Parathyroid adenoma (tissue), 2 donors: ENCODE data around the gene PRX.

Experiments
- H2AFZ ChIP-seq: fragments of 300-600 bp; sonication (generic); one replicate; pipeline ENCODE4 v1.7.0; 2017; ENCODE audit warnings: antibody characterized with exemption, mild to moderate bottlenecking
- H3K27ac ChIP-seq: fragments of 300-600 bp; sonication (generic); one replicate; pipeline ENCODE4 v1.7.0; 2017
- H3K27me3 ChIP-seq: fragments of 300-600 bp; sonication (generic); one replicate; pipeline ENCODE4 v1.7.0; 2017; ENCODE audit warnings: low read length; ENCODE audit not compliant: control insufficient read depth, insufficient read depth
- H3K36me3 ChIP-seq: fragments of 300-600 bp; sonication (generic); one replicate; pipeline ENCODE4 v1.7.0; 2017; ENCODE audit warnings: low read length; ENCODE audit not compliant: control insufficient read depth, insufficient read depth
- H3K4me1 ChIP-seq: fragments of 300-600 bp; sonication (generic); one replicate; pipeline ENCODE4 v1.7.0; 2017; ENCODE audit warnings: control low read depth
- H3K4me2 ChIP-seq: fragments of 300-600 bp; sonication (generic); one replicate; pipeline ENCODE4 v1.7.0; 2017; ENCODE audit warnings: low read length
- H3K4me3 ChIP-seq: fragments of 300-600 bp; sonication (generic); one replicate; pipeline ENCODE4 v1.7.0; 2017; ENCODE audit warnings: low read depth, low read length
- H3K79me2 ChIP-seq: fragments of 300-600 bp; sonication (generic); one replicate; pipeline ENCODE4 v1.7.0; 2017; ENCODE audit warnings: control low read depth
- H3K9ac ChIP-seq: fragments of 300-600 bp; sonication (generic); one replicate; pipeline ENCODE4 v1.7.0; 2017; ENCODE audit warnings: mild to moderate bottlenecking
- H3K9me3 ChIP-seq: fragments of 300-600 bp; sonication (generic); one replicate; pipeline ENCODE4 v1.7.0; 2017; ENCODE audit warnings: low read length; ENCODE audit not compliant: control insufficient read depth
- TF ChIP-seq, protein P1 (sequence below): fragments of 300-600 bp; sonication (generic); IDR thresholded peaks from one replicate; pipeline ENCODE4 v1.7.0; 2017; ENCODE audit warnings: antibody characterized with exemption, mild to moderate bottlenecking
- donor health status: primary hyperparathyroidism.

The PRX gene

GRCh38 chr19:40378509-40378908 is 34.7 kb downstream of the PRX start:
- H3K9me3 ChIP-seq: no peaks in the 10 kb centered on the region
- no peak overlapping the region for H3K4me2 ChIP-seq
- TF ChIP-seq, protein P1, sequence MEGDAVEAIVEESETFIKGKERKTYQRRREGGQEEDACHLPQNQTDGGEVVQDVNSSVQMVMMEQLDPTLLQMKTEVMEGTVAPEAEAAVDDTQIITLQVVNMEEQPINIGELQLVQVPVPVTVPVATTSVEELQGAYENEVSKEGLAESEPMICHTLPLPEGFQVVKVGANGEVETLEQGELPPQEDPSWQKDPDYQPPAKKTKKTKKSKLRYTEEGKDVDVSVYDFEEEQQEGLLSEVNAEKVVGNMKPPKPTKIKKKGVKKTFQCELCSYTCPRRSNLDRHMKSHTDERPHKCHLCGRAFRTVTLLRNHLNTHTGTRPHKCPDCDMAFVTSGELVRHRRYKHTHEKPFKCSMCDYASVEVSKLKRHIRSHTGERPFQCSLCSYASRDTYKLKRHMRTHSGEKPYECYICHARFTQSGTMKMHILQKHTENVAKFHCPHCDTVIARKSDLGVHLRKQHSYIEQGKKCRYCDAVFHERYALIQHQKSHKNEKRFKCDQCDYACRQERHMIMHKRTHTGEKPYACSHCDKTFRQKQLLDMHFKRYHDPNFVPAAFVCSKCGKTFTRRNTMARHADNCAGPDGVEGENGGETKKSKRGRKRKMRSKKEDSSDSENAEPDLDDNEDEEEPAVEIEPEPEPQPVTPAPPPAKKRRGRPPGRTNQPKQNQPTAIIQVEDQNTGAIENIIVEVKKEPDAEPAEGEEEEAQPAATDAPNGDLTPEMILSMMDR: no peak
- H3K27me3 ChIP-seq: no peaks in the 10 kb centered on the region
- H3K4me1 ChIP-seq: no peaks in the 10 kb centered on the region
- no peaks in the 10 kb centered on the region for H3K79me2 ChIP-seq
- H3K4me3 ChIP-seq: no peak overlapping the region
- H3K36me3 ChIP-seq: no peaks in the 10 kb centered on the region
- no peak overlapping the region for H2AFZ ChIP-seq
- H3K9ac ChIP-seq: no peak overlapping the region
- no peak overlapping the region for H3K27ac ChIP-seq

GRCh38 chr19:40377876-40378385 is 35.2 kb downstream of the PRX start:
- Histone ChIP-seq H2AFZ (no peak overlapping the region), H3K36me3 (no peaks in the 10 kb centered on the region), H3K79me2 (no peaks in the 10 kb centered on the region), H3K27me3 (no peaks in the 10 kb centered on the region), H3K9ac (no peak overlapping the region), H3K4me2 (no peak overlapping the region), H3K27ac (no peak overlapping the region), H3K4me3 (no peak overlapping the region), H3K9me3 (no peaks in the 10 kb centered on the region), H3K4me1 (no peaks in the 10 kb centered on the region)
- TF ChIP-seq, protein P1: no peak

DNA sequence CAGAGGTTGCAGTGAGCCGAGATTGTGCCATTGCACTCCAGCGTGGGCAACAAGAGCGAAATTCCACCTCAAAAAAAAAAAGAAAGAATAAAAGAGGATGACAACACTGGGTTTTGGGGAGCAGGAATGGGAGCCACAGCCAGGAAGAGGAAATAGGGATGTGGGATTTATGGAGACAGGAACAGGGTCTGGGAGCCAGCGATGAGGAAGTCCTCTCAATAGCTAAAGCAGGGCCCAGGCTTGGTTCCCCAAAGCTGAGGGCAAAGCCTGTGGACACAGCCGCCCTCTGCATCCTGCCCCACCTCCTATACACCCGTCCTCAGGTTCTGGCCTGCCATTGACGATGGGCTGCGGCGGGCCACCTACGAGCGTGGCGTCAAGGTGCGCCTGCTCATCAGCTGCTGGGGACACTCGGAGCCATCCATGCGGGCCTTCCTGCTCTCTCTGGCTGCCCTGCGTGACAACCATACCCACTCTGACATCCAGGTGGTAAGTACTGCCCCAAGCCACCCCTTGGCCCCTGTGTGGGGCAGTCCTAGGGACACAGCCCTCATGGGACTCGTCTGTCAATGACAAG is 36.8 kb downstream of the PRX start:
- H3K36me3 ChIP-seq: no peaks in the 10 kb centered on the region

DNA sequence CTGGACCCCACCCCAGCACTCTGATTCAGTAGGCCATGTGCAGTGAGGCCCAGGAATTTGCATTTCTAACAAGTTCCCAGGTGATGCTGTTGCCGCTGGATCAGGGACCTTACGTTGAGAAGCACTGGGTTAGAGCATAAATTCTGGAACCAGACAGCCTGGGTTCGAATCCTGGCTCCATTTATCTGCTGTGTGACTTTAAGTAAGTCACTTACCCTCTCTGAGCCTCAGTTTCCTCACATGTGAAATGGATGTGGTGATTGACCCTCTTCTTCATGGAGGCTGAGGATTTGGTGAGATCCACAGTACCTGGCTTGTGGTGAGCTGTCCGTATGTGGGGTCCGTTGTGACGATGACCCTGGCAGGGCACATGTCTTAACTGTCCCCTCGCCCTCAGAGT is 39.1 kb downstream of the PRX start:
- no peaks in the 10 kb centered on the region for H3K36me3 ChIP-seq
- H3K79me2 ChIP-seq: no peaks in the 10 kb centered on the region
- H3K4me1 ChIP-seq: no peaks in the 10 kb centered on the region
- no peak overlapping the region for H3K27ac ChIP-seq
- H3K4me3 ChIP-seq: no peak overlapping the region
- no peak overlapping the region for H2AFZ ChIP-seq
- TF ChIP-seq, protein P1: no peak
- H3K9ac ChIP-seq: no peak overlapping the region
- no peaks in the 10 kb centered on the region for H3K9me3 ChIP-seq
- H3K4me2 ChIP-seq: no peak overlapping the region
- no peaks in the 10 kb centered on the region for H3K27me3 ChIP-seq

More for the DNA sequence above, 36.8 kb downstream of the PRX start:
- Histone ChIP-seq H3K4me2 (no peak overlapping the region), H3K9ac (no peak overlapping the region), H3K4me1 (no peaks in the 10 kb centered on the region), H2AFZ (no peak overlapping the region), H3K4me3 (no peak overlapping the region), H3K27ac (no peak overlapping the region), H3K27me3 (no peaks in the 10 kb centered on the region), H3K79me2 (no peaks in the 10 kb centered on the region), H3K9me3 (no peaks in the 10 kb centered on the region)
- TF ChIP-seq, protein P1: no peak

- TF ChIP-seq, protein P1: no peak
- no peak overlapping the region for H2AFZ ChIP-seq
- H3K27me3 ChIP-seq: no peaks in the 10 kb centered on the region
- no peaks in the 10 kb centered on the region for H3K9me3 ChIP-seq
- no peaks in the 10 kb centered on the region for H3K4me1 ChIP-seq
- H3K9ac ChIP-seq: no peak overlapping the region
- H3K27ac ChIP-seq: no peak overlapping the region
- no peaks in the 10 kb centered on the region for H3K36me3 ChIP-seq
- H3K79me2 ChIP-seq: no peaks in the 10 kb centered on the region
- H3K4me2 ChIP-seq: no peak overlapping the region
- no peak overlapping the region for H3K4me3 ChIP-seq
These were observed 41.4 kb downstream of the PRX start for GRCh38 chr19:40371802-40372122.
